ENCODE data around the gene ZNF816. TPM values are rescaled to one million over a fixed set of nuclear protein-coding genes. Genes with fewer than 3 reads are reported as not detected.

Gene ZNF816
- total and polyA plus RNA-seq, 2 of the 8 experiments (the other 6 are each of a cell fraction or from before 2014, with no cell fraction given): 2.7 to 13.2 TPM

GRCh38 chr19:52922841-52923777, 39.6 kb downstream of the ZNF816 start, which contains the start of gene ZNF888 (continued):
- TF ChIP-seq GTF2F1 (IDR thresholded peaks at IDR 0.05; ENCODE audit: borderline replicate concordance, low read depth, low read length): no peak
- 0 out of 2 replicates have a peak, but pooled peaks have one; percentile 45 for TF ChIP-seq SRF (IDR thresholded peaks at IDR 0.05; ENCODE audit: low read depth, low read length)
- TF ChIP-seq SP1 (IDR thresholded peaks at IDR 0.05; ENCODE audit: low read depth, low read length): no peak
- no peak for TF ChIP-seq CTCF (IDR thresholded peaks at IDR 0.05; ENCODE audit: control extremely low read depth in 1 of 3, insufficient read depth in 1 of 3, low read depth in 1 of 3, low read length in 3 of 3)
- no peak for TF ChIP-seq CEBPB (IDR thresholded peaks at IDR 0.05; ENCODE audit: low read depth, low read length)
- TF ChIP-seq BCL11A (IDR thresholded peaks at IDR 0.05; ENCODE audit: low read depth in 2 of 2, low read length in 2 of 2): no peak
- no peak for TF ChIP-seq EP300 (IDR thresholded peaks at IDR 0.05; ENCODE audit: borderline replicate concordance in 1 of 2, low read depth in 2 of 2, low read length in 2 of 2)
- no peak for TF ChIP-seq CBX8 (IDR thresholded peaks at IDR 0.05; ENCODE audit: borderline replicate concordance, low read depth, low read length)
- TF ChIP-seq HDAC6 (IDR thresholded peaks at IDR 0.05; ENCODE audit: low read depth, low read length): no peak
- no peak for TF ChIP-seq TEAD4 (IDR thresholded peaks at IDR 0.05; ENCODE audit: low read depth, low read length)
- no peak for TF ChIP-seq ATF2 (IDR thresholded peaks at IDR 0.05; ENCODE audit: low read length)
- peak; percentile 52 to 62; a peak in 2 of 3 replicates for TF ChIP-seq POLR2A (IDR thresholded peaks at IDR 0.05; ENCODE audit: control extremely low read depth in 1 of 2, low read depth in 2 of 2, low read length in 2 of 2)
- no peak for TF ChIP-seq RFX5 (IDR thresholded peaks at IDR 0.05; ENCODE audit: borderline replicate concordance, low read depth, low read length)
- peak; percentile 56; the same call in 1 of the 2 replicates for TF ChIP-seq TBP (IDR thresholded peaks at IDR 0.05; ENCODE audit: low read depth, low read length)
- TF ChIP-seq E2F6 (IDR thresholded peaks at IDR 0.05): no peak
- no peak for TF ChIP-seq SP4 (IDR thresholded peaks at IDR 0.05; ENCODE audit: low read length)

All from H1 (cell line).